Measurements from ENCODE around the gene ZNF485. TPM values are rescaled to one million over a fixed set of nuclear protein-coding genes. Genes with fewer than 3 reads are reported as not detected.

Gene ZNF485
- total and polyA plus RNA-seq, 4 donors: 1.5 to 4.4 (median 3.2) TPM

DNA sequence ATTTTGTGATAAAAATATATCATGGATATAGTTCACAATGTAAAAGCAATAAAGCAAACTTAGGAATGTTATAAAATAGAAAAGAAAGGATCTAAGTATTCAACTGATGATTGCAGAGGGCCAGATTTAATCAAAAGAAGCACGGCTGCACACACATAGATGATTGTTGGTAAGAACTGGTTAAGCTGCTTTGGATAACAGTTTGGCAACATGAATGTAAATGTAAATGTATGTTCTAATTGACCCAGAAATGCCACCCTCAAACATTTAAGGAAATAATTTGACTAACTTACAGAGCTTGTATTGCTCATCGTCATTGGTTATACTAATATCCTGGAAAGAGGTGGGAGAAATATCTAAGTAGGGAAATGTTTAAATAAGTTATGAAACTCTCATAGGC lies 13.1 kb downstream of the ZNF485 start:
- peaks cover under 1 to 18% (median 16%) of the 10 kb centered on the region in 4 donors for H3K36me3 ChIP-seq (ENCODE audit: control insufficient read depth in 4 of 4, insufficient read depth in 4 of 4, low read length in 4 of 4)
- H3K4me1 ChIP-seq (ENCODE audit: control insufficient read depth in 5 of 5, insufficient read depth in 5 of 5, low read length in 5 of 5): no peaks in the 10 kb centered on the region
- no peak overlapping the region for H3K4me3 ChIP-seq
- WGBS, 2 donors: 85 to 88% methylated on average over 2 of the region's 2 CpGs
- no peak overlapping the region for H3K27ac ChIP-seq (ENCODE audit: low read depth in 1 of 2, low read length in 1 of 2)
- no peak for ATAC-seq (ENCODE audit: insufficient read depth, low FRiP score)
- no peak for DNase-seq
- peaks cover 0 to 14% (median 5%) of the 10 kb centered on the region in 4 donors for H3K9me3 ChIP-seq (ENCODE audit: control insufficient read depth in 4 of 4, insufficient read depth in 3 of 4, low read length in 3 of 4)
- no peak for TF ChIP-seq CTCF (IDR thresholded peaks at IDR 0.05; ENCODE audit: control extremely low read depth, extremely low read depth)
- H3K9ac ChIP-seq (ENCODE audit: insufficient read depth in 1 of 2, low read length in 2 of 2): no peak overlapping the region
- H3K27me3 ChIP-seq (ENCODE audit: control insufficient read depth in 3 of 3, insufficient read depth in 3 of 3, low read length in 2 of 3): no peaks in the 10 kb centered on the region

- Histone ChIP-seq H3K4me1 (ENCODE audit: control insufficient read depth in 5 of 5, insufficient read depth in 5 of 5, low read length in 5 of 5) (no peaks in the 10 kb centered on the region), H3K36me3 (ENCODE audit: control insufficient read depth in 4 of 4, insufficient read depth in 4 of 4, low read length in 4 of 4) (peaks cover 0 to 4% (median under 1%) of the 10 kb centered on the region in 4 donors), H3K9ac (ENCODE audit: insufficient read depth in 1 of 2, low read length in 2 of 2) (no peak overlapping the region), H3K9me3 (ENCODE audit: control insufficient read depth in 4 of 4, insufficient read depth in 3 of 4, low read length in 3 of 4) (peaks cover 0 to 9% (median 1%) of the 10 kb centered on the region in 4 donors), H3K4me3 (no peak overlapping the region), H3K27me3 (ENCODE audit: control insufficient read depth in 3 of 3, insufficient read depth in 3 of 3, low read length in 2 of 3) (no peaks in the 10 kb centered on the region), H3K27ac (ENCODE audit: low read depth in 1 of 2, low read length in 1 of 2) (no peak overlapping the region)
- ATAC-seq (ENCODE audit: insufficient read depth, low FRiP score): no peak
- WGBS, 2 donors: 62 to 72% methylated on average over 2 of the region's 2 CpGs
- no peak for DNase-seq
- TF ChIP-seq CTCF (IDR thresholded peaks at IDR 0.05; ENCODE audit: control extremely low read depth, extremely low read depth): no peak
Observed at GRCh38 chr10:43622038-43622437, 15.8 kb downstream of the ZNF485 start.

DNA sequence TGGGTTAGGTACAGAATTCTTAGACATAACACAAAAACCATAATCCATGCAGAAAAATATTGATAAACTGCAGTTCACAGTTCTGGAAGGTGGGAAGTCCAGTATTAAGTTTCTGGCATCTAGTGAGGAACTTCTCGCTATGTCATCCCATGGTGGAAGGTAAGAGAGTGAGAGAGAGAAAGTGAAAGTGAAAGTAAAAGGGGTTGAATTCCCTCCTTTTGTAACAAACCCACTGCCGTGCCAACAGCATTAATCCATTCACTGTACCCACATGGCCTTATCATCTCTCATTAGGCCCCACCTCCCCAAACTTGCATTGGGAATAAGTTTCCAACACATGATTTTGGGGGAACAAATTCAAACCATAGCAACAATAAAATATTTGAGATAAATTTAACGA lies 17.1 kb downstream of the ZNF485 start:
- no peak for ATAC-seq (ENCODE audit: insufficient read depth, low FRiP score)
- no peak for TF ChIP-seq CTCF (IDR thresholded peaks at IDR 0.05; ENCODE audit: control extremely low read depth, extremely low read depth)
- 50 to 59% methylated on average over 3 of the region's 3 CpGs for WGBS, 2 donors
- Histone ChIP-seq H3K9ac (ENCODE audit: insufficient read depth in 1 of 2, low read length in 2 of 2) (no peak overlapping the region), H3K36me3 (ENCODE audit: control insufficient read depth in 4 of 4, insufficient read depth in 4 of 4, low read length in 4 of 4) (no peaks in the 10 kb centered on the region), H3K9me3 (ENCODE audit: control insufficient read depth in 4 of 4, insufficient read depth in 3 of 4, low read length in 3 of 4) (peaks cover 0 to 5% (median 0%) of the 10 kb centered on the region in 4 donors), H3K4me1 (ENCODE audit: control insufficient read depth in 5 of 5, insufficient read depth in 5 of 5, low read length in 5 of 5) (no peaks in the 10 kb centered on the region), H3K4me3 (no peak overlapping the region), H3K27ac (ENCODE audit: low read depth in 1 of 2, low read length in 1 of 2) (no peak overlapping the region), H3K27me3 (ENCODE audit: control insufficient read depth in 3 of 3, insufficient read depth in 3 of 3, low read length in 2 of 3) (no peaks in the 10 kb centered on the region)
- peak in 1 of 3 donors; percentile 25 for DNase-seq

GRCh38 chr10:43627942-43628341 lies 21.7 kb downstream of the ZNF485 start:
- no peaks in the 10 kb centered on the region for H3K27me3 ChIP-seq (ENCODE audit: control insufficient read depth in 3 of 3, insufficient read depth in 3 of 3, low read length in 2 of 3)

More at GRCh38 chr10:43627942-43628341, 21.7 kb downstream of the ZNF485 start:
- H3K9ac ChIP-seq (ENCODE audit: insufficient read depth in 1 of 2, low read length in 2 of 2): no peak overlapping the region
- H3K27ac ChIP-seq (ENCODE audit: low read depth in 1 of 2, low read length in 1 of 2): no peak overlapping the region
- ATAC-seq (ENCODE audit: insufficient read depth, low FRiP score): no peak
- no peak for TF ChIP-seq CTCF (IDR thresholded peaks at IDR 0.05; ENCODE audit: control extremely low read depth, extremely low read depth)
- no peak overlapping the region for H3K4me3 ChIP-seq
- H3K36me3 ChIP-seq (ENCODE audit: control insufficient read depth in 4 of 4, insufficient read depth in 4 of 4, low read length in 4 of 4): no peaks in the 10 kb centered on the region
- H3K4me1 ChIP-seq (ENCODE audit: control insufficient read depth in 5 of 5, insufficient read depth in 5 of 5, low read length in 5 of 5): no peaks in the 10 kb centered on the region
- no peaks in the 10 kb centered on the region for H3K9me3 ChIP-seq (ENCODE audit: control insufficient read depth in 4 of 4, insufficient read depth in 3 of 4, low read length in 3 of 4)
- DNase-seq: no peak
- 47 to 53% methylated on average over 1 of the region's 1 CpG for WGBS, 2 donors

All from lung (tissue), 12 donors.